ENCODE measurements around the gene HCK.

DNA sequence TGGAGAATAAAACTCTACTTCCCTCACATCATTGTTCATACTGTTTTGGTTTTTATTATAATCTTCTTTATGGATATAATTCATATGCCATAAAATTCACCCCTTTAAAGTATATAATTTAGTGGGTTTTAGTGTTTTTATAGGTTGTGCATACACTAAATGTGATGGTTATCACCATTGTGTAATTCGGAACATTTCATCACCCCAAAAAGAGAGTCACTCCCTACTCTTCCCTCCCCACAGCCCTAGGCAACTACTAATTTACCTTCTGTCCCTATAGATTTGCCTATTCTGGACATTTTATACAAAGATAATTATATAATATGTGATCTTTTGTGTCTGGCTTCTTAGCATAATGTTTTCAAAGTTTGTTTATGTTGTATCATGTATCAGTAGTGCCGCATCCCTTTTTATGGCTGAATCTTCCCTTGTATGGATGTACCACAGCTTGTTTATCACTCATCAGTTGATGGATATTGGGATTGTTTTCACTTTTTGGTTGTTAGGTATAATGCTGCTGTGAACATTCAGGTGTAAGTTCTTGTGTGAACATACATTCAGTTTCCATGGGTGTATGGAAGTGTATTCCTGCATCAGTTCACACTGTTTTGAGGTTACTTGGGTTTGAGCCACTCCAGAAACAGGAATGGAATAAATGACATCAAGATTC is 61.7 kb downstream of the HCK start:
- TF ChIP-seq EP300 (IDR thresholded peaks at IDR 0.05), result no peak
- TF ChIP-seq, protein P1, sequence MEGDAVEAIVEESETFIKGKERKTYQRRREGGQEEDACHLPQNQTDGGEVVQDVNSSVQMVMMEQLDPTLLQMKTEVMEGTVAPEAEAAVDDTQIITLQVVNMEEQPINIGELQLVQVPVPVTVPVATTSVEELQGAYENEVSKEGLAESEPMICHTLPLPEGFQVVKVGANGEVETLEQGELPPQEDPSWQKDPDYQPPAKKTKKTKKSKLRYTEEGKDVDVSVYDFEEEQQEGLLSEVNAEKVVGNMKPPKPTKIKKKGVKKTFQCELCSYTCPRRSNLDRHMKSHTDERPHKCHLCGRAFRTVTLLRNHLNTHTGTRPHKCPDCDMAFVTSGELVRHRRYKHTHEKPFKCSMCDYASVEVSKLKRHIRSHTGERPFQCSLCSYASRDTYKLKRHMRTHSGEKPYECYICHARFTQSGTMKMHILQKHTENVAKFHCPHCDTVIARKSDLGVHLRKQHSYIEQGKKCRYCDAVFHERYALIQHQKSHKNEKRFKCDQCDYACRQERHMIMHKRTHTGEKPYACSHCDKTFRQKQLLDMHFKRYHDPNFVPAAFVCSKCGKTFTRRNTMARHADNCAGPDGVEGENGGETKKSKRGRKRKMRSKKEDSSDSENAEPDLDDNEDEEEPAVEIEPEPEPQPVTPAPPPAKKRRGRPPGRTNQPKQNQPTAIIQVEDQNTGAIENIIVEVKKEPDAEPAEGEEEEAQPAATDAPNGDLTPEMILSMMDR (IDR thresholded peaks at IDR 0.05), result no peak
- no peak for TF ChIP-seq POLR2AphosphoS5 (IDR thresholded peaks at IDR 0.05)

All from sigmoid colon (tissue), 4 donors.